RWPE2 (cell line): Measurements from ENCODE around the gene ELF5.

Experiments
- ATAC-seq: fragments of 200-7000 bp; cut with Tn5 transposase; 3 replicates; pipeline ENCODE4 v1.9.1; 2021; ENCODE audit warnings: low read depth
- DNase-seq: peaks from one replicate; pipeline ENCODE4 v3.0.0-alpha.2; 2020; ENCODE audit warnings: low spot score
- H3K27ac ChIP-seq: fragments of 450-650 bp; 2 replicates; pipeline ENCODE4 v1.5.1; 2017; ENCODE audit warnings: mild to moderate bottlenecking; ENCODE audit not compliant: poor library complexity, severe bottlenecking
- H3K27me3 ChIP-seq: fragments of 250-450 bp; sonication (Bioruptor Pico); 2 replicates; pipeline ENCODE4 v1.5.1; 2021; ENCODE audit warnings: mild to moderate bottlenecking, moderate library complexity; ENCODE audit not compliant: insufficient read depth, poor library complexity, severe bottlenecking
- H3K36me3 ChIP-seq: fragments of 250-450 bp; sonication (Bioruptor Pico); 2 replicates; pipeline ENCODE4 v1.5.1; 2020; ENCODE audit warnings: low read depth, mild to moderate bottlenecking, moderate library complexity
- H3K4me1 ChIP-seq: fragments of 250-450 bp; sonication (Bioruptor Pico); 2 replicates; pipeline ENCODE4 v1.5.1; 2021; ENCODE audit warnings: mild to moderate bottlenecking, moderate library complexity; ENCODE audit not compliant: insufficient read depth, poor library complexity, severe bottlenecking
- H3K4me3 ChIP-seq: fragments of 250-450 bp; sonication (Bioruptor Pico); 2 replicates; pipeline ENCODE4 v1.5.1; 2021; ENCODE audit warnings: mild to moderate bottlenecking, moderate library complexity; ENCODE audit not compliant: severe bottlenecking
- H3K9me3 ChIP-seq: fragments of 250-450 bp; sonication (Bioruptor Pico); 2 replicates; pipeline ENCODE4 v1.5.1; 2021; ENCODE audit warnings: mild to moderate bottlenecking, moderate library complexity; ENCODE audit not compliant: severe bottlenecking
- TF ChIP-seq, protein P1 (sequence below): fragments of 450-650 bp; IDR thresholded peaks from one replicate; pipeline ENCODE4 v1.5.1; 2017; ENCODE audit warnings: mild to moderate bottlenecking, moderate library complexity; ENCODE audit not compliant: poor library complexity, severe bottlenecking

ELF5 gene

DNA sequence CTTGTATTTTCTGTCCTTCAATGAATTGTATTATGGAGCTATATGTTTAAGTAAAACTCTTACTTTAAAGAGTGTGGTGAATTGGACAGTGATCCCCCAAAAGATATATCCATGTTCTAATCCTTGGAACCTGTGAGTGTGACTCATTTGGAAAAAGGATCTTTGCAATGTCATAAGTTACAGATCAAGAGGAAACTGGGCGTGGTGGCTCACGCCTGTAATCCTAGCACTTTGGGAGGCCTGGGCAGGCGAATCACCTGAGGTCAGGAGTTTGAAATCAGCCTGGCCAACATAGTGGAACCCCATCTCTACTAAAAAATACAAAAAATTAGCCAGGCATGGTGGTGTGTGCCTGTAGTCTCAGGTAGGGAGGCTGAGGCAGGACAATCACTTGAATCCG is 36.7 kb downstream of the ELF5 start:
- peaks cover 7% of the 10 kb centered on the region for H3K36me3 ChIP-seq
- TF ChIP-seq, protein P1, sequence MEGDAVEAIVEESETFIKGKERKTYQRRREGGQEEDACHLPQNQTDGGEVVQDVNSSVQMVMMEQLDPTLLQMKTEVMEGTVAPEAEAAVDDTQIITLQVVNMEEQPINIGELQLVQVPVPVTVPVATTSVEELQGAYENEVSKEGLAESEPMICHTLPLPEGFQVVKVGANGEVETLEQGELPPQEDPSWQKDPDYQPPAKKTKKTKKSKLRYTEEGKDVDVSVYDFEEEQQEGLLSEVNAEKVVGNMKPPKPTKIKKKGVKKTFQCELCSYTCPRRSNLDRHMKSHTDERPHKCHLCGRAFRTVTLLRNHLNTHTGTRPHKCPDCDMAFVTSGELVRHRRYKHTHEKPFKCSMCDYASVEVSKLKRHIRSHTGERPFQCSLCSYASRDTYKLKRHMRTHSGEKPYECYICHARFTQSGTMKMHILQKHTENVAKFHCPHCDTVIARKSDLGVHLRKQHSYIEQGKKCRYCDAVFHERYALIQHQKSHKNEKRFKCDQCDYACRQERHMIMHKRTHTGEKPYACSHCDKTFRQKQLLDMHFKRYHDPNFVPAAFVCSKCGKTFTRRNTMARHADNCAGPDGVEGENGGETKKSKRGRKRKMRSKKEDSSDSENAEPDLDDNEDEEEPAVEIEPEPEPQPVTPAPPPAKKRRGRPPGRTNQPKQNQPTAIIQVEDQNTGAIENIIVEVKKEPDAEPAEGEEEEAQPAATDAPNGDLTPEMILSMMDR: no peak
- no peak for ATAC-seq
- H3K9me3 ChIP-seq: no peaks in the 10 kb centered on the region
- no peak for DNase-seq
- H3K4me1 ChIP-seq: peaks cover 6% of the 10 kb centered on the region
- no peaks in the 10 kb centered on the region for H3K27me3 ChIP-seq
- no peak overlapping the region for H3K4me3 ChIP-seq
- no peak overlapping the region for H3K27ac ChIP-seq

DNA sequence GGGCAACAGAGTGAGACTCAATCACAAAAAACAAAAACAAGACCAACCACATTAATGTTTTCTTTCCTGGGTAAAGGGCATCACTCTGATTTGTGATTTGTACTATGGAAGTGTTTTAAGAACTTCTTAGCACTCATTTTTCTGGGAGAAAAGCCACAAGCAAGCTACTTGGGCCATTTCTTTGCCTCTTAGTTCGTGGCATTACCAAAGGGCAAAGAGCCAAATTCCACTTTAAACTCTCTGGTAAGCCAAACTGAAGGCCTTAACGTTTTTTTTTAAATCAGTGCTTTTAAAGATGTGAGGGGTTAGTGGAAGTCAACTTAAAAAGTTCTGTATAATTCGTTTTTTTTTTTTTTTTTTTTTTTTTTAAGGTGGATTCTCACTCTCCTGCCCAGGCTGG is 37.9 kb downstream of the ELF5 start:
- Histone ChIP-seq H3K36me3 (peaks cover 19% of the 10 kb centered on the region), H3K9me3 (no peaks in the 10 kb centered on the region), H3K27ac (no peak overlapping the region), H3K4me3 (no peak overlapping the region), H3K4me1 (peaks cover 6% of the 10 kb centered on the region), H3K27me3 (no peaks in the 10 kb centered on the region)
- ATAC-seq: no peak
- TF ChIP-seq, protein P1: no peak
- DNase-seq: no peak

DNA sequence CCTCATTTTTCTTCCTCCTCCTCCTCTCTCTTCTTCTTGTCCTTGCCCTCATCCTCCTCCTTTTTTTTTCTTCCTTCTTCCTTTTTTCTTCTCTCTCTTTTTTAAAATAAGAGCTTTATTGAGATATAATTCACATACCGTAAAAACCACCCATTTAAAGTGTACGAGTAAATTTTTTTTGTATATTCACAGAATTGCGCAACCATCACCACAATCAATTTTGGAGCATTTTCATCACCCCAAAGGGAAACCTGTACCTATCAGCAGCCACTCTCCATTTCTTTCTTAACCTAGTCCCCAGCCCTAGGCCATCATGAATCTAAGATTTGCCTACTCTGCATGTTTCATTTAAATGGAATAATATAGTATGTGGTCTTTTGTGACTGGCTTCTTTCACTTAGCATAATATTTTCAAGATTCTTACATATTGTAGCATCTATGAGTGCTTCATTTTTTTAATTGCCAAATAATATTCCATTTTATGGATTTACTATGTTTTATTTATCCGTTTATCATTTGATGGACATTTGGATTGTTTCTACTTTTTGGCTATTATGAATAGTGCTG is 39.9 kb downstream of the ELF5 start:
- Histone ChIP-seq H3K4me1 (no peaks in the 10 kb centered on the region), H3K27ac (no peak overlapping the region), H3K4me3 (no peak overlapping the region), H3K27me3 (no peaks in the 10 kb centered on the region), H3K36me3 (peaks cover 30% of the 10 kb centered on the region), H3K9me3 (no peaks in the 10 kb centered on the region)
- ATAC-seq (no peak), DNase-seq (no peak)
- TF ChIP-seq, protein P1: no peak

DNA sequence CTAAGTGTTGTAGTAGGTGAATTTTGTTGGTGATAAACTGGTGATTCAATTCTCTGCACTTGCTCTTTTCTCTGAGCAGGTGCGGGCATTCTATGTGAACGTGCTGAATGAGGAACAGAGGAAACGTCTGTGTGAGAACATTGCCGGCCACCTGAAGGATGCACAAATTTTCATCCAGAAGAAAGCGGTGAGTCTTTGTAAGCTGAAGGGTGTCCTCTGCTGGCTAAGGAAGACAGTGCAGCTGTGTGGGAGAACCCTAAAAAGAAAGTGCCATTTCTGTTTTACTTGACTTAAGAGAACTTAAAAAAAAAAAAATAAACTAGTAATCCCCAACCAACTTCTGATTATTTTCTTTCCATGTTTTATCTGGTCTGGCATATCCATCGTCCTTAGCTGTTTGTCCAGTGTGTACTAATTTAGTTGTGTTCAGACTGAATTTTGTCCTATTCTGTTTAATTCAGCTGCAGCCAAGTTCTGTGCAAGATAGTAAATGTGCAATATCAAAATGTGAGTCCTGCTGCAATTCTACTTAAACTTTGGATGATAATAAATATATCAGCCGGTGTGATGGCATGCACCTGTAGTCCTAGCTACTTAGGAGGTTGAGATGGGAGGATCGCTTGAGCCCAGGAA is 45.3 kb downstream of the ELF5 start:
- Histone ChIP-seq H3K36me3 (peaks cover 62% of the 10 kb centered on the region), H3K4me3 (no peak overlapping the region), H3K27me3 (no peaks in the 10 kb centered on the region), H3K9me3 (peaks cover 2% of the 10 kb centered on the region), H3K27ac (no peak overlapping the region), H3K4me1 (no peaks in the 10 kb centered on the region)
- DNase-seq: no peak
- TF ChIP-seq, protein P1: peak; percentile 85
- no peak for ATAC-seq

DNA sequence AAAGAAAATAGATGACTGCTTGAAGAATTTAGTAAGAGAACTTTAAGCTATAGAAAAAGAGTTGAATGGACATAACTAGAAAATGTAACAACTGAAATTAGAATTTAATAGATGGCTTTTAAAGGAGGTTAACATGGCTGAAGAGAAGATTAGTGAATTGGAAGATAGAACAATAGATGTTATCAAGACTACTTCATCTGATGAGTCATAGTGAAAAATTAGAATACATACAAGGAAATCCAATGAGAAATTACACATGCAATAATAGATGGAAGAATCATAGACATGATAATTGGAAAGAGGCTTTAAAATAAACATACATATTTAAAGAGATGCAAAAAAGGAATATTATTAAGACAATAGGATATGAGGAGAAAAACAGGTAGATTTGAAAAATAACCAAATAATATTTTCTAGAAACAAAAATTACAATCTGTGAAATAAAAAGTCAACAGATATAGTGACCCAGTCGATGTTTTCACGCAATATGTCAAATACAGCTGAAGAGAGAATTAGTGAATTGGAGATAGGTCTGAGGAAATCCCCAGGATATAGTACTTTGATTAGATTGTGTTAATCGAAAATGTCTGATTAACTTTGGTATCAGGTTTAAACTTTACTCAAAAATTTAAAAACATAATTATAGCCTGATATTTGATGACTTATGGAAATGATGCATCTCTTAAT is 46.6 kb downstream of the ELF5 start:
- ATAC-seq (no peak), DNase-seq (no peak)
- H3K4me3 ChIP-seq: no peak overlapping the region
- peaks cover 68% of the 10 kb centered on the region for H3K36me3 ChIP-seq
- TF ChIP-seq, protein P1: no peak
- no peaks in the 10 kb centered on the region for H3K27me3 ChIP-seq
- H3K27ac ChIP-seq: no peak overlapping the region
- H3K9me3 ChIP-seq: peaks cover 2% of the 10 kb centered on the region
- no peaks in the 10 kb centered on the region for H3K4me1 ChIP-seq
